OCI-LY7 (cell line): ENCODE results near the gene SAP30BP.

Experiments used
- CTCF ChIP-seq: fragments of 200-600 bp; sonication (generic); conservative IDR thresholded peaks from 2 replicates; pipeline ENCODE4 v1.5.1; 2014; ENCODE audit warnings: mild to moderate bottlenecking, antibody characterized with exemption, low read length, moderate library complexity, mixed read lengths
- EZH2phosphoT487 ChIP-seq: fragments of 200-600 bp; sonication (generic); IDR thresholded peaks from 2 replicates; pipeline ENCODE4 v1.6.1; 2018; ENCODE audit warnings: low read depth, borderline replicate concordance, mild to moderate bottlenecking, mixed run types, antibody characterized with exemption, low read length, moderate library complexity, mixed read lengths

- TF ChIP-seq EZH2phosphoT487: no peak
- TF ChIP-seq CTCF: no peak
Measured at GRCh38 chr17:75624021-75624420, 43.1 kb upstream of the SAP30BP start.
